ENCODE measurements around the gene DUS2.
"Not testable (repeated sequence)": the region's sequence is repeated elsewhere in the genome, so short reads cannot be mapped to it uniquely, and the experiment has no call there.

Gene DUS2

GRCh38 chr16:68009872-68010271, 13.2 kb upstream of the DUS2 start:
- H3K4me3 Mint-ChIP-seq; ATAC-seq (replicated peaks); H3K36me3 Mint-ChIP-seq; DNase-seq; H3K9me3 Mint-ChIP-seq; H3K27me3 Mint-ChIP-seq; H3K27ac Mint-ChIP-seq: not testable (repeated sequence)
- peaks cover 14 to 29% of the 10 kb centered on the region in 2 donors for H3K4me1 Mint-ChIP-seq

GRCh38 chr16:68013440-68013839, 9.6 kb upstream of the DUS2 start:
- ATAC-seq (replicated peaks) (peak in 1 of 2 donors; percentile 29), DNase-seq (no peak)
- Mint-ChIP-seq H3K27ac (no peak overlapping the region), H3K4me1 (peaks cover 6 to 12% of the 10 kb centered on the region in 2 donors), H3K27me3 (no peaks in the 10 kb centered on the region), H3K4me3 (no peak overlapping the region), H3K9me3 (no peaks in the 10 kb centered on the region), H3K36me3 (no peaks in the 10 kb centered on the region)

- H3K9me3 Mint-ChIP-seq: no peaks in the 10 kb centered on the region
- DNase-seq (no peak), ATAC-seq (replicated peaks) (no peak)
- H3K36me3 Mint-ChIP-seq: peaks cover 3 to 5% of the 10 kb centered on the region in 2 donors
- peak within 1 kb of the TSS; percentile 47 for H3K27ac Mint-ChIP-seq
- H3K4me3 Mint-ChIP-seq: no peak within 1 kb of the TSS
- no peaks in the 10 kb centered on the region for H3K27me3 Mint-ChIP-seq
- H3K4me1 Mint-ChIP-seq: peaks cover 6 to 17% of the 10 kb centered on the region in 2 donors
Observed at GRCh38 chr16:68015681-68016080, 7.4 kb upstream of the DUS2 start, which contains the start of gene DPEP2NB. Gene DPEP2NB (minus strand): TSS chr16:68015911. CDS start chr16:68015770, 141 bp downstream.

DNA sequence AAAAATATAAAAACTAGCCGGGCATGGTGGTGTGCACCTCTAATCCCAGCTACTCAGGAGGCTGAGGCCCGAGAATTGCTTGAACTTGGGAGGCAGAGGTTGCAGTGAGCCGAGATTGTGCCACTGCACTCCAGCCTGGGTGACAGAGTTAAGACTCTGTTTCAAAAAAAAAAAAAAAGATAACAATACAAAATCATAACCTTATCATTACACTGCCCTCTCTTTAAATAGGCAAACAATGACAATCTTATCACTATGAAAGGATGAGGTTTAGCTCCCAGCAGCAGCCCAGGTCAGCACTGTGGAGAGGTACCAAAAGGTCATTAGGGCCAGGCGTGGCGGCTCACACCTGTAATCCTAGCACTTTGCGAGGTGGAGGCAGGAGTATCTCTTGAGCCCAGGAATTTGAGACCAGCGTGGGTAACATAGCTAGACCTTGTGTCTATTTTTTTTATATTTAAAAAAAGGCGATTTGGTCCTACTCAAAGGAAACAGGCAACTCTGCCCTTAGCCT, 3.9 kb upstream of the DUS2 start:
- H3K4me3 Mint-ChIP-seq: no peak overlapping the region
- H3K9me3 Mint-ChIP-seq: no peaks in the 10 kb centered on the region
- peaks cover 9 to 16% of the 10 kb centered on the region in 2 donors for H3K36me3 Mint-ChIP-seq
- H3K4me1 Mint-ChIP-seq: peaks cover 9 to 27% of the 10 kb centered on the region in 2 donors
- no peaks in the 10 kb centered on the region for H3K27me3 Mint-ChIP-seq
- no peak overlapping the region for H3K27ac Mint-ChIP-seq
- no peak for ATAC-seq (replicated peaks)
- no peak for DNase-seq

DNA sequence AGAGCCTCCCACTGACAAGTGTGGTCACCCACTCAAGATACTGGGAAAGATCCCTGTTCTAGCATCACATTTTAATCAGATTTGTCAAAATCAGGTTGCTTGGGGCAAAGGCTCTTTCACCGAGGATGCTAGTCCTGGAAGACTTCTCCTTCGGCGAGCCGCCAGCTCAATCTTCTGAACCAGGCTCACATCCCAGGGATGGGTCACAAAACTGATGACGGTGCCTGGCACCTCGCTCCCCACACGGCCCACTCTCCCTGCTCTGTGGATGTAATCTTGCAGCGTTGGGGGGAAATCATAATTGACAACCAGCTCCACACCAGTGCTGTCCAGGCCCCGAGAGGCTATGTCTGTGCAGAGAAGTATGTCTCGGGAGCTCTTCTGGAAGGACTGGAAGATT, 1.6 kb upstream of the DUS2 start:
- H3K27ac Mint-ChIP-seq: no peak overlapping the region
- no peaks in the 10 kb centered on the region for H3K9me3 Mint-ChIP-seq
- DNase-seq (no peak), ATAC-seq (replicated peaks) (no peak)
- H3K27me3 Mint-ChIP-seq: no peaks in the 10 kb centered on the region
- H3K4me1 Mint-ChIP-seq: peaks cover 10 to 30% of the 10 kb centered on the region in 2 donors
- H3K36me3 Mint-ChIP-seq: peaks cover 12 to 20% of the 10 kb centered on the region in 2 donors
- peak overlapping the region; percentile 85 to 95 for H3K4me3 Mint-ChIP-seq

GRCh38 chr16:68022278-68022727, 781 bp upstream of the DUS2 start:
- Mint-ChIP-seq H3K27me3 (no peaks in the 10 kb centered on the region), H3K9me3 (no peaks in the 10 kb centered on the region), H3K4me1 (peaks cover 10 to 30% of the 10 kb centered on the region in 2 donors), H3K4me3 (peak overlapping the region; percentile 85 to 95), H3K36me3 (peaks cover 18 to 21% of the 10 kb centered on the region in 2 donors), H3K27ac (peak overlapping the region; percentile 97)
- DNase-seq (no peak), ATAC-seq (replicated peaks) (peak in 1 of 2 donors; percentile 2)

DNA sequence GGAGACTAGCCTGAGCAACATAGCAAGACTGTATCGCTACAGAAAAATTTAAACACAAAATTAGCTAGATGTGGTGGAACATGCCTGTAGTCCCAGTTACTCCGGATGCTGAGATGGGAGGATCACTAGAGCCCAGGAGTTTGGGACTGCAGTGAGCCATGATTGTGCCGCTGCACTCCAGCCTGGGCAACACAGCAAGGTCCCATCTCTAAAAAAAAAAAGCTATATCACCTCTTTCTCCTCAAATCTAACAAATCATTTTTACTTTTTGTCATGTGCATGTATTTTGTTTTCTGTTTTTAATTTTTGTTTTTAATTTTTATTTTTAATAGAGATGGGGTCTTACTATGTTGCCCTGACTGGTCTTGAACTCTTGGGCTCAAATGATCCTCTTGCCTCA, 5.9 kb downstream of the DUS2 start:
- H3K9me3 Mint-ChIP-seq: no peaks in the 10 kb centered on the region
- peaks cover 22 to 32% of the 10 kb centered on the region in 2 donors for H3K36me3 Mint-ChIP-seq
- ATAC-seq (replicated peaks) (no peak), DNase-seq (no peak)
- H3K27me3 Mint-ChIP-seq: no peaks in the 10 kb centered on the region
- H3K4me1 Mint-ChIP-seq: peaks cover 15 to 16% of the 10 kb centered on the region in 2 donors
- no peak overlapping the region for H3K27ac Mint-ChIP-seq
- H3K4me3 Mint-ChIP-seq: no peak overlapping the region

DNA sequence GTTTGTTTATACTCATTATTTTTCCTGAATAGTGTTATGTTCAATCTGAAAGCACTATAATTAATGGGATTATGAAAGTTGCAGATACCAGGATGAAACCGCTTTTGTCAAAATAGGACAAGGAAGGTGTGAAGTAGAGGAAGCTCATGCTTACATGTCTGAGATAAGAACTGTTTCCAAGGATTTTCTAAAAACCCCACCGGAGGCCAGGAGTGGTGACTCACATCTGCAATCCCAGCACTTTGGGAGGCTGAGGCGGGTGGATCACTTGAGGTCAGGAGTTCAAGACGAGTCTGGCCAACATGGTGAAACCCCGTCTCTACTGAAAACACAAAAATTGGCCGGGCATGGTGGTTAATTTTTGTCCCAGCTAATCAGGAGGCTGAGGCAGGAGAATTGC, 7.0 kb downstream of the DUS2 start:
- ATAC-seq (replicated peaks); DNase-seq; H3K4me3 Mint-ChIP-seq; H3K27me3 Mint-ChIP-seq; H3K9me3 Mint-ChIP-seq; H3K27ac Mint-ChIP-seq: not testable (repeated sequence)
- H3K36me3 Mint-ChIP-seq: peaks cover 22 to 34% of the 10 kb centered on the region in 2 donors
- peaks cover 10 to 16% of the 10 kb centered on the region in 2 donors for H3K4me1 Mint-ChIP-seq

DNA sequence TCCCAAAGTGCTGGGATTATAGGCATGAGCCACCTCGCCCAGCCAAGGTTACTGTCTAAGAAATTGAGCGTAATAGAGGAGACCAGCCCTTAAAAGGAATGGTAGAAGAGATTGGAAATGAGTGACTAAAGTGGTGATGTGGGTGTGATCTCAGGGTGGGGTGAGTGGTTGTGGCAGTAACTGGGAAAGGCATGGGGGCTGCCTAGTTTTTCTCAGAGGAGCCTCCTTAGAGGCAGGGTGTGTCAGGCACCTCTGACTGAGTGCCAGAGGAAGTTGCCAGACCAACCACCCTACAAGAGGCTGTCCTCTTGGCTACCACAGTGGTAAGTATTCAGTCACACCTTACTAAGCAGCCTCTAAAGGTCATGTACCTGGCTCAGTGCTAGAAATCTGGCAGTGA, 8.9 kb downstream of the DUS2 start:
- Mint-ChIP-seq H3K36me3 (peaks cover 19 to 35% of the 10 kb centered on the region in 2 donors), H3K4me3 (no peak overlapping the region), H3K9me3 (no peaks in the 10 kb centered on the region), H3K4me1 (peaks cover 15 to 17% of the 10 kb centered on the region in 2 donors), H3K27me3 (no peaks in the 10 kb centered on the region), H3K27ac (peak overlapping the region; percentile 52)
- no peak for DNase-seq
- peak; percentile 51 to 59 for ATAC-seq (replicated peaks)

- Mint-ChIP-seq H3K9me3 (no peaks in the 10 kb centered on the region), H3K36me3 (peaks cover 13 to 31% of the 10 kb centered on the region in 2 donors), H3K4me3 (no peak overlapping the region), H3K27ac (no peak overlapping the region), H3K4me1 (peaks cover 19 to 25% of the 10 kb centered on the region in 2 donors), H3K27me3 (no peaks in the 10 kb centered on the region)
- ATAC-seq (replicated peaks): no peak
- DNase-seq: no peak
Observed at GRCh38 chr16:68033101-68033500, 10.0 kb downstream of the DUS2 start.

DNA sequence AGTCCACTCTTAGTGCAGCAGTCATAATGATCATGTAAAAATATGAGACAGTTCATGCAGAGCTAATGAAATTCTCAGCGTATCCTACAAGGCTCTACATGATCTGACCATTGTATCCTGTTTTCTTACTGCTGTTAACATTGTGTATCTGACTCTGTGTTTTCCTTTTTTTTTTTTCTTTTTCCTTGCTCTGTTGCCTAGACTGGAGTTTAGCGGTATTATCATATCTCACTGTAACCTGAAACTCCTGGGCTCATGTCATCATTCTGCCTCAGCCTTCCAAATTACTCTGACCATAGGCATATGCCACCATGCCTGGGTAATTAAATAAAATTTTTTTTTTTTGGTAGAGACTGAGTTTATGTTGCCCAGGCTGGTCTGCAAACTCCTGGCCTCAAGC, 12.1 kb downstream of the DUS2 start:
- no peak overlapping the region for H3K27ac Mint-ChIP-seq
- H3K4me3 Mint-ChIP-seq: no peak overlapping the region
- no peaks in the 10 kb centered on the region for H3K27me3 Mint-ChIP-seq
- no peak for ATAC-seq (replicated peaks)
- DNase-seq: no peak
- H3K4me1 Mint-ChIP-seq: peaks cover 28 to 43% of the 10 kb centered on the region in 2 donors
- H3K36me3 Mint-ChIP-seq: peaks cover 18 to 36% of the 10 kb centered on the region in 2 donors
- H3K9me3 Mint-ChIP-seq: no peaks in the 10 kb centered on the region

DNA sequence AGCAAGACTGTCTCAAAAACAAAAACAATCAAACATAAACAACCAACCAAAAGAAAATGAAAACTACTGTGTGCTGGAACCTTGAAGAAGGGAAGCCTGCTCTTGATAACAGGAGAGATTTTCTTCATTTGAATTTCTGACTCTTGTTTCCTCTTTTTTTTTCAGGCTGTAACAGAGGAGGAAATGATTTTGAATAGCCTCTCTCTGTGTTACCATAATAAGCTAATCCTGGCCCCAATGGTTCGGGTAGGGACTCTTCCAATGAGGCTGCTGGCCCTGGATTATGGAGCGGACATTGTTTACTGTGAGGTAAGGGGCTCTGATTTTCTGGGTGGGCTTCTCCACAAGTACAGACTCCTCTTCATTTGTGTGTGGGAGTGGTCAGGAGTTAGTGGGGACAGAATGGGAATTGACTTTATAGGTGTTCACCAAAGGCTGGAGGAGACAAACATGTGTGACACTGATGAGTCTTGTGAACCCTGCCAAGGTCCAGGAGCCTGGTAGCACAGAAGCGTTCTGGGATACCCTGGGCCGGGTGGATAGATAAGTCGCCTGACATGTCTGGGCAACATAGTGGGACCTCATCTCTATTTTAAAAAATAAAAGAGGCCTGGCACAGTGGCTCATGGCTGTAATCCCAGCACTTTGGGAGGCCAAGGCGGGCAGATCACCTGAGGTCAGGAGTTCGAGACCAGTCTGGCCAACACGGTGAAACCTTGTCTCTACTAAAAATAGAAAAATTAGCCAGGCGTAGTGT, 14.9 kb downstream of the DUS2 start:
- DNase-seq (no peak), ATAC-seq (replicated peaks) (peak; percentile 35 to 38)
- no peaks in the 10 kb centered on the region for H3K9me3 Mint-ChIP-seq
- peak overlapping the region; percentile 94 for H3K27ac Mint-ChIP-seq
- H3K36me3 Mint-ChIP-seq: peaks cover 19 to 26% of the 10 kb centered on the region in 2 donors
- no peaks in the 10 kb centered on the region for H3K27me3 Mint-ChIP-seq
- peak overlapping the region; percentile 75 to 79 for H3K4me3 Mint-ChIP-seq
- peaks cover 23 to 50% of the 10 kb centered on the region in 2 donors for H3K4me1 Mint-ChIP-seq

DNA sequence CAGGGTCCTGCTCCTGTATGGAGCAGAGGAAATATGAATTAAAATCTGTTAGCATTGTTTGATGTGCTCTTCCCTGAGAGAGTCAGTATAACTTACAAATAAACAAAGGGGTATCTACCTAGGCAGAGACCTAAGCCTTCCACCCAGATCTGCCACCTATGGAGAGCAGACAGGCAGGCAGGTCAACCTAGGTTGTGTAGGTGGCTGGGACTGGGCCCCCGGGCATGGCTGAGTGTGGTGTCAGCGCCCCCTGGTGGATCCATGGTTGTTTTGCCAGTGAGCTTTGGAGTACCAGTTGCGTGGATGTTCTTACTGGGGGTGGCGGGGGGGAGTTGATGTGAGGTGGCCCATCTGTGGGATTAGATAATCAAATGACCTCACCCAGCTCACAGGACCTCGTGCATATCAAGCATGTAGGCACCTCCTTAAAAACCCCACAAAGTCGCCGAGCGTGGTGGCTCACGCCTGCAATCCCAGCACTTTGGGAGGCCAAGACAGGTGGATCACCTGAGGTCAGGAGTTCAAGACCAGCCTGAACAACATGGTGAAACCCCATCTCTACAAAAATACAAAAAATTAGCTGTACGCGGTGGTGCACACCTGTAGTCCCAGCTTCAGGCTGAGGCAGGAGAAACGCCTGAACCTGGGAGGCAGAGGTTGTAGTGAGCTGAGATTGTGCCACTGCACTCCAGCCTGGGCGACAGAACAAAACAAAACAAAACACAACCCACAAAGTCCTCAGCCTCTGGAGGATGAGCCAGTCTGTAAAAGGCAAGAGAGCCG, 17.6 kb downstream of the DUS2 start:
- Mint-ChIP-seq H3K4me1 (peaks cover 23 to 58% of the 10 kb centered on the region in 2 donors), H3K4me3 (peak overlapping the region; percentile 58 to 70), H3K27me3 (no peaks in the 10 kb centered on the region), H3K36me3 (peaks cover 22 to 24% of the 10 kb centered on the region in 2 donors), H3K27ac (peak overlapping the region; percentile 70), H3K9me3 (no peaks in the 10 kb centered on the region)
- peak; percentile 88 to 89 for ATAC-seq (replicated peaks)
- peak; percentile 82 for DNase-seq

GRCh38 chr16:68041783-68042182, 18.7 kb downstream of the DUS2 start:
- H3K4me3 Mint-ChIP-seq: no peak overlapping the region
- ATAC-seq (replicated peaks) (no peak), DNase-seq (no peak)
- H3K4me1 Mint-ChIP-seq: peaks cover 23 to 55% of the 10 kb centered on the region in 2 donors
- peak overlapping the region; percentile 51 for H3K27ac Mint-ChIP-seq
- H3K27me3 Mint-ChIP-seq: no peaks in the 10 kb centered on the region
- H3K9me3 Mint-ChIP-seq: no peaks in the 10 kb centered on the region
- peaks cover 20 to 25% of the 10 kb centered on the region in 2 donors for H3K36me3 Mint-ChIP-seq

Measured in stimulated activated naive B cell treated with anti-CD40 and anti-IgM and Interleukin-4, amounts not matched to agents 10 μg/mL and 1 μg/mL and 100 μg/mL, for 72 hours (primary cell).